Psoas muscle (tissue), 8 donors: ENCODE data around the gene SFSWAP. TPM values are rescaled to one million over a fixed set of nuclear protein-coding genes. Genes with fewer than 3 reads are reported as not detected.
"Not testable (repeated sequence)": the region's sequence is repeated elsewhere in the genome, so short reads cannot be mapped to it uniquely, and the experiment has no call there.

Source experiments
- ATAC-seq, 4 donors: fragments of 200-7000 bp; cut with Tn5 transposase; one replicate each; pipeline ENCODE4 v1.9.1; 2020; ENCODE audit warnings: moderate library complexity in 3 of 4, mild to moderate bottlenecking in 2 of 4
- DNase-seq, 2 donors: peaks; one replicate each; pipeline ENCODE4 v3.0.0-alpha.2; 2020
- H3K27ac ChIP-seq: fragments of 200-600 bp; one replicate; pipeline ENCODE4 v1.8.0; 2022
- H3K27me3 ChIP-seq, 3 donors: fragments of 200-600 bp in 1 of 3; one replicate each; pipeline versions ENCODE4 v1.6.1 to v1.8.0; 2013 to 2022; ENCODE audit warnings: low read length in 2 of 3, mild to moderate bottlenecking in 2 of 3, moderate library complexity in 1 of 3; ENCODE audit not compliant: insufficient read depth in 3 of 3
- H3K36me3 ChIP-seq, 2 donors: fragments of 200-600 bp in 1 of 2; one replicate each; pipeline versions ENCODE4 v1.6.1 to v1.8.0; 2013 to 2022; ENCODE audit warnings: low read depth in 1 of 2, mild to moderate bottlenecking in 1 of 2, moderate library complexity in 1 of 2; ENCODE audit not compliant: insufficient read depth in 1 of 2
- H3K4me1 ChIP-seq: fragments of 200-600 bp; one replicate; pipeline ENCODE4 v1.8.0; 2022
- H3K4me3 ChIP-seq: fragments of 200-600 bp; one replicate; pipeline ENCODE4 v1.8.0; 2022; ENCODE audit warnings: mild to moderate bottlenecking
- H3K9me3 ChIP-seq: fragments of 200-600 bp; one replicate; pipeline ENCODE4 v1.8.0; 2022
- CTCF ChIP-seq: fragments of 200-600 bp; IDR thresholded peaks from one replicate; pipeline ENCODE4 v1.8.0; 2022; ENCODE audit warnings: antibody characterized with exemption
- WGBS, 3 donors: extraction: QIAGEN DNeasy Blood & Tissue Kit; methylation state at CpG; one replicate each; pipeline versions ENCODE4 v1.1.6 to v1.1.7; 2013; 5-methylcytosine and 5-hydroxymethylcytosine counted together
- intact Hi-C, 2 donors: fragments of 100-400 bp; cut with DNase I; formaldehyde crosslinking; loops; one replicate each; pipeline versions ENCODE4 v1.11.0 to v1.14.2; 2022
- polyA plus RNA-seq, 3 donors: library from polyadenylated mRNA; stranded (reverse); fragments of 200-250 nt; gene quantifications; one replicate each; pipeline ENCODE4 v1.2.3, GENCODE V29; 2013
- total RNA-seq, 4 donors: library from RNA; stranded (reverse); fragmentation: NEBNext Ultra II Directional in 2 of 4; extraction: Animal tissue kit (Norgen Biotek cat#: 25700) in 2 of 4; gene quantifications; one replicate each; pipeline versions ENCODE4 v1.2.1 to v1.2.4, GENCODE V29; 2021 to 2023
- donor health status: healthy with polysubstance abuse.
- donor health status: DM: no; HTN: no; CAD: no; lungs with moderate emphysema.
- donor health status: Bipolar disorder and iron deficiency.
- donor health status: healthy.
- donor health status: DM: yes; HTN: yes; CAD: no.
- donor health status: DM: no; HTN: no; CAD: no.
- donor health status: DM: no; HTN: no; CAD: no.
- donor health status: DM: yes; HTN: yes; CAD: no.

The SFSWAP gene
- total and polyA plus RNA-seq, 7 donors = 19.4 to 34.3 (median 23.5) TPM

- no peaks in the 10 kb centered on the region for H3K27me3 ChIP-seq
- intact Hi-C loops = no loop called here
- peaks cover 0 to 16% of the 10 kb centered on the region in 2 donors for H3K36me3 ChIP-seq
- no peaks in the 10 kb centered on the region for H3K9me3 ChIP-seq
- H3K4me1 ChIP-seq = no peaks in the 10 kb centered on the region
- no peak overlapping the region for H3K27ac ChIP-seq
- no peak for ATAC-seq
- no peak for DNase-seq
- 72 to 75% (median 74%) methylated on average over 7 of the region's 7 CpGs for WGBS, 3 donors
- H3K4me3 ChIP-seq = no peak overlapping the region
- TF ChIP-seq CTCF = no peak
These were observed 95.8 kb downstream of the SFSWAP start for GRCh38 chr12:131806674-131807073.

- no peaks in the 10 kb centered on the region for H3K9me3 ChIP-seq
- TF ChIP-seq CTCF = no peak
- 61 to 78% (median 64%) methylated on average over 40 to 44 of the region's 44 CpGs for WGBS, 3 donors
- intact Hi-C loops = no loop called here
- H3K36me3 ChIP-seq = no peaks in the 10 kb centered on the region
- no peak overlapping the region for H3K4me3 ChIP-seq
- DNase-seq (peak; percentile 48 to 77), ATAC-seq (peak in 2 of 4 donors; percentile 44 to 49)
- H3K27ac ChIP-seq = no peak overlapping the region
- no peaks in the 10 kb centered on the region for H3K27me3 ChIP-seq
- H3K4me1 ChIP-seq = no peaks in the 10 kb centered on the region
These were observed 98.0 kb downstream of the SFSWAP start for GRCh38 chr12:131808744-131809371.

GRCh38 chr12:131809476-131810254 lies 98.8 kb downstream of the SFSWAP start:
- H3K9me3 ChIP-seq, ATAC-seq, H3K4me3 ChIP-seq, H3K27me3 ChIP-seq, H3K27ac ChIP-seq, intact Hi-C loops, H3K36me3 ChIP-seq, H3K4me1 ChIP-seq, DNase-seq: not testable (repeated sequence)
- WGBS, 3 donors = 81 to 87% (median 87%) methylated on average over 5 to 7 of the region's 9 CpGs

- ATAC-seq = no peak
- DNase-seq = no peak
- H3K27ac ChIP-seq = no peak overlapping the region
- no peaks in the 10 kb centered on the region for H3K36me3 ChIP-seq
- H3K27me3 ChIP-seq = no peaks in the 10 kb centered on the region
- no peaks in the 10 kb centered on the region for H3K9me3 ChIP-seq
- 62 to 64% (median 62%) methylated on average over 13 of the region's 13 CpGs for WGBS, 3 donors
- H3K4me1 ChIP-seq = no peaks in the 10 kb centered on the region
- intact Hi-C loops = no loop called here
- H3K4me3 ChIP-seq = no peak overlapping the region
- no peak for TF ChIP-seq CTCF
These were observed 99.8 kb downstream of the SFSWAP start for GRCh38 chr12:131810726-131811125.

- intact Hi-C loops = no loop called here
- H3K27ac ChIP-seq = no peak overlapping the region
- no peaks in the 10 kb centered on the region for H3K4me1 ChIP-seq
- no peak for TF ChIP-seq CTCF
- ATAC-seq (no peak), DNase-seq (peak in 1 of 2 donors; percentile 14)
- H3K27me3 ChIP-seq = no peaks in the 10 kb centered on the region
- 82 to 84% (median 83%) methylated on average over 7 of the region's 7 CpGs for WGBS, 3 donors
- H3K9me3 ChIP-seq = no peaks in the 10 kb centered on the region
- no peak overlapping the region for H3K4me3 ChIP-seq
- H3K36me3 ChIP-seq = no peaks in the 10 kb centered on the region
These were observed 104.2 kb downstream of the SFSWAP start for GRCh38 chr12:131815131-131815530.
